RWPE2 (cell line): Measurements from ENCODE around the gene PRKCE.

Source experiments
- ATAC-seq: fragments of 200-7000 bp; cut with Tn5 transposase; 3 replicates; pipeline ENCODE4 v1.9.1; 2021; ENCODE audit warnings: low read depth
- DNase-seq: peaks from one replicate; pipeline ENCODE4 v3.0.0-alpha.2; 2020; ENCODE audit warnings: low spot score
- H3K27ac ChIP-seq: fragments of 450-650 bp; 2 replicates; pipeline ENCODE4 v1.5.1; 2017; ENCODE audit warnings: mild to moderate bottlenecking; ENCODE audit not compliant: poor library complexity, severe bottlenecking
- H3K27me3 ChIP-seq: fragments of 250-450 bp; sonication (Bioruptor Pico); 2 replicates; pipeline ENCODE4 v1.5.1; 2021; ENCODE audit warnings: mild to moderate bottlenecking, moderate library complexity; ENCODE audit not compliant: insufficient read depth, poor library complexity, severe bottlenecking
- H3K36me3 ChIP-seq: fragments of 250-450 bp; sonication (Bioruptor Pico); 2 replicates; pipeline ENCODE4 v1.5.1; 2020; ENCODE audit warnings: low read depth, mild to moderate bottlenecking, moderate library complexity
- H3K4me1 ChIP-seq: fragments of 250-450 bp; sonication (Bioruptor Pico); 2 replicates; pipeline ENCODE4 v1.5.1; 2021; ENCODE audit warnings: mild to moderate bottlenecking, moderate library complexity; ENCODE audit not compliant: insufficient read depth, poor library complexity, severe bottlenecking
- H3K4me3 ChIP-seq: fragments of 250-450 bp; sonication (Bioruptor Pico); 2 replicates; pipeline ENCODE4 v1.5.1; 2021; ENCODE audit warnings: mild to moderate bottlenecking, moderate library complexity; ENCODE audit not compliant: severe bottlenecking
- H3K9me3 ChIP-seq: fragments of 250-450 bp; sonication (Bioruptor Pico); 2 replicates; pipeline ENCODE4 v1.5.1; 2021; ENCODE audit warnings: mild to moderate bottlenecking, moderate library complexity; ENCODE audit not compliant: severe bottlenecking
- TF ChIP-seq, protein P1 (sequence below): fragments of 450-650 bp; IDR thresholded peaks from one replicate; pipeline ENCODE4 v1.5.1; 2017; ENCODE audit warnings: mild to moderate bottlenecking, moderate library complexity; ENCODE audit not compliant: poor library complexity, severe bottlenecking

Gene PRKCE

DNA sequence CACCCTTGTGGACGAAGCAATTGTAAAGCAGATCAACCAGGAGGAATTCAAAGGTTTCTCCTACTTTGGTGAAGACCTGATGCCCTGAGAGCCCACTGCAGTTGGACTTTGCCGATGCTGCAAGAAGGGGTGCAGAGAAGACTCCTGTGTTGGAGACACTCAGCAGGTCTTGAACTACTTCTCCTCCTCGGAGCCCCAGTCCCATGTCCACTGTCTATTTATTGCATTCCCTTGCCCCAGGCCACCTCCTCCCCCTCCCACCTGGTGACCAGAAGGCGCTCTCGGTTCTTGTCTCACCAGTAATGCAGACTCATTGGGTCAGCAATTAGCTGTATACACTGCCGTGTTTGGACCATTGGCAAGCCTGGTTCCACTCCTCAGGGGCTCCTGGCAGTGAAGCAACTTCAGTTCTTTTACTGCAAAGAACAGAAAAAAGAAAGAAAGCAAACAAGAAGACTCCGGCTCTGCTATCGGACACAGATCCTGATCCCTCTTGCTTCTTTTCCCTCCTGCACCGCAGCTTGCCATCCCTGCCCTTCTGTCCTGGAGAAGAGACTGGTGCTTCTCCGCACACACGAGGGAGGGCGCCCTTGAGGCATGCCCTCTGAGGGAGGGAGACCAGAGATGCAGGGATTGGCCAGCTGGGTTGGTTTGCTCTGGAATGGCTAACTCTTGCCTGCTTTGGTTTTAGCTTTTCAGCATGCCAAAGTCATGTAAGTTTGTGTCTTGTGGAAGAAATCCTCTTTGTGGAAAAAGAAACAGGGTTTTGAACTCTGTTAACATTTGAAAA, 533.5 kb downstream of the PRKCE start:
- no peak for ATAC-seq
- TF ChIP-seq, protein P1, sequence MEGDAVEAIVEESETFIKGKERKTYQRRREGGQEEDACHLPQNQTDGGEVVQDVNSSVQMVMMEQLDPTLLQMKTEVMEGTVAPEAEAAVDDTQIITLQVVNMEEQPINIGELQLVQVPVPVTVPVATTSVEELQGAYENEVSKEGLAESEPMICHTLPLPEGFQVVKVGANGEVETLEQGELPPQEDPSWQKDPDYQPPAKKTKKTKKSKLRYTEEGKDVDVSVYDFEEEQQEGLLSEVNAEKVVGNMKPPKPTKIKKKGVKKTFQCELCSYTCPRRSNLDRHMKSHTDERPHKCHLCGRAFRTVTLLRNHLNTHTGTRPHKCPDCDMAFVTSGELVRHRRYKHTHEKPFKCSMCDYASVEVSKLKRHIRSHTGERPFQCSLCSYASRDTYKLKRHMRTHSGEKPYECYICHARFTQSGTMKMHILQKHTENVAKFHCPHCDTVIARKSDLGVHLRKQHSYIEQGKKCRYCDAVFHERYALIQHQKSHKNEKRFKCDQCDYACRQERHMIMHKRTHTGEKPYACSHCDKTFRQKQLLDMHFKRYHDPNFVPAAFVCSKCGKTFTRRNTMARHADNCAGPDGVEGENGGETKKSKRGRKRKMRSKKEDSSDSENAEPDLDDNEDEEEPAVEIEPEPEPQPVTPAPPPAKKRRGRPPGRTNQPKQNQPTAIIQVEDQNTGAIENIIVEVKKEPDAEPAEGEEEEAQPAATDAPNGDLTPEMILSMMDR, result no peak
- peaks cover 10% of the 10 kb centered on the region for H3K4me1 ChIP-seq
- no peak overlapping the region for H3K27ac ChIP-seq
- H3K4me3 ChIP-seq, result no peak overlapping the region
- DNase-seq, result no peak
- no peaks in the 10 kb centered on the region for H3K9me3 ChIP-seq
- H3K36me3 ChIP-seq, result no peaks in the 10 kb centered on the region; the same call in 1 of the 2 replicates
- no peaks in the 10 kb centered on the region for H3K27me3 ChIP-seq

DNA sequence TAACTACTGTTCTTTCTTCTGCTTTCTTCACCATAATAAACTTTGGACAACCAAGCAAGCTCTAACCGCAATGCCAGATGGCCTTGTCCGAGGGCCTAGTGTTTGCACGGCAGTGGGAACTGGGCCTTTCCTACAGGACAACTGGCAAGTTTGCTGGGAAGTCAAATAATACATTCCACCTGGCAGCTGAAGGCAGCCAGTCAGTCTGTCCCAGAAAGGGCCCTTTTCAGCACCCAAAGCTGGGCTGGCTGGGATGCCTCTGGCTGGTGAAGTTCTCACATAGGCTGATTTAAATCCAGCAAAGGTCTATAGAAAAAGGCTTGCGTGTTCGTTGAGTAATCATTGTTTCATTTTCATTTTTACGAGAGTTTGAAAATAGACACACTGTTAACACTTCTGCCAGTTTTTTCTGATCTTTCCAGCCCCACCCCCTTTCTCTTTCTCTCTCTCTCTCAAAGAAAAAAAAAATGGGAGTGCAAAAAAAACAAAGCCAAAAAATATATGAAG, 535.7 kb downstream of the PRKCE start:
- TF ChIP-seq, protein P1, result no peak
- Histone ChIP-seq H3K36me3 (no peaks in the 10 kb centered on the region; the same call in 1 of the 2 replicates), H3K27me3 (no peaks in the 10 kb centered on the region), H3K4me3 (no peak overlapping the region), H3K4me1 (peaks cover 10% of the 10 kb centered on the region), H3K27ac (peak overlapping the region; percentile 15), H3K9me3 (no peaks in the 10 kb centered on the region)
- ATAC-seq (peak; percentile 63), DNase-seq (no peak)

DNA sequence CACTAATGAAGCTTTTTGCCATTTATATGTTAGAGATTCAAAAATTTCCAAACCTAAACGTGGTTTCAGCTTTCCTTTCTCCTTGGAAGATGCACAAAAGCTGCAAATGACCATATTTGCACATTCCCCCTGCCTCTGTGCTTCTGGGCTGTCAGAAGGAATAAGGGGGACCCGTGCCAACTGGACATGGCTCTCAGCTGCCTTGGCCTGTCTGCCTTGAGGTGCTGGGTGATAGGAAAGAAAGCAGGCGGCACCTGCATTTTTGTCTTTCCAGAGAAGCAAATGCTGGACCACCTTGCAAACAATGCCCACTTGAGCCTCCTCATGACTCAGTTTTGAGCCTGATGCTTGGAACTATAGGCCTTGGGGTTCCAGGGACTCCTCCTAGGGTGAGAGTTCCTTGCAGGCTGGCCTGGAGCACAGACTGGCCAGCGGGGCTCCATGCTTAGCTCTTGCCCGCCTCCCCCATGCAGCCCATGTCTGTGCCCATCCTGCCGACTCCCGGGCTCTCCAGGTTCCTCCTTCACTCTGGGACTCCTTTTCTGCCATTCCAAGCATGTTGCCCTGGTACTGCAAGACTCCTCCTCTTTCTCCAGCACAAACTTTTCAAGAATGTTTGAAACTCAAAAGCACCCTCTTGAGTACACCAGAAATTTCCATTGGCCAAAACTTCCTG, 536.7 kb downstream of the PRKCE start:
- ATAC-seq (no peak), DNase-seq (no peak)
- no peak overlapping the region for H3K27ac ChIP-seq
- no peaks in the 10 kb centered on the region for H3K9me3 ChIP-seq
- TF ChIP-seq, protein P1, result no peak
- H3K4me3 ChIP-seq, result no peak overlapping the region
- H3K4me1 ChIP-seq, result peaks cover 10% of the 10 kb centered on the region
- no peaks in the 10 kb centered on the region for H3K27me3 ChIP-seq
- H3K36me3 ChIP-seq, result no peaks in the 10 kb centered on the region; the same call in 1 of the 2 replicates

DNA sequence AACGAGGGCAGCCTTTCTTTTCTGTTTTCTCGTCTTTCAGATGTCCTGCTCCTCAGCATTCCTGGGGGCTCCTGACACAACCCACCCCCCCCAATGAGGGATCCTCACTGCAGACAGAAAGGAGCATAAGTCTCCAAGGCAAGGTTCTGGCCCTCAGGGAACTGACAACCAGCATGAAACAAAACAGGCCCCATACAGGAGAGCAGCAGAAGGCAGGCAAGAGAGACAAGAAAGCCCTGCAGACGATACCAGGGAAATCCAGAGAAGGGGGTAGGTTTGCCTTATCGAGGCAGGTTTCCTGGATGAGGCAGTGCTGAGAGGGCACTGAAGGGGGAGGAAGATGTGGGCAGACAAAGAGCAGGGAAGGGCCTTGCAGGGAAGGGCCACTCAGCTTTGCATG, 541.9 kb downstream of the PRKCE start:
- Histone ChIP-seq H3K9me3 (no peaks in the 10 kb centered on the region), H3K4me3 (no peak overlapping the region), H3K4me1 (peaks cover 4% of the 10 kb centered on the region), H3K27ac (no peak overlapping the region), H3K27me3 (no peaks in the 10 kb centered on the region), H3K36me3 (no peaks in the 10 kb centered on the region)
- ATAC-seq (no peak), DNase-seq (no peak)
- TF ChIP-seq, protein P1, result no peak

DNA sequence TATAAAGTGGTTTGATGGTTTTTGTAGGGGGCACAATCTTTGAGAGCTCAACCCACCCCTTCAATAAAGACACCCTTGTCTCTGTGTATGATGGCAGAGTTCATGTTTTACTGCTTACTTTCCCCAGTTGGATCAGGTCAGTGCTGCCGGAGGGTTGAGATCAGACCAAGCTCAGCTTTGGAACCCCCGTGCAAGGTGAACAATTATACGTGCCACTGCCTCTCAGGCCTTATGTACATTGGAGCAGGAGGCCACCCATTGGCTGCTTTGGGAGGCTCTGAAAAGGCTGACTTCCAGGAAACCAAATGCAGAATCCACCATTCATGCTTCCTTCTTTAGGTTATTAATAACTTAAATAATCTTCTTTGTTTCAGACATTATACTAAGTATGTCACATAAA, 542.4 kb downstream of the PRKCE start:
- no peaks in the 10 kb centered on the region for H3K36me3 ChIP-seq
- no peaks in the 10 kb centered on the region for H3K9me3 ChIP-seq
- no peak overlapping the region for H3K27ac ChIP-seq
- H3K27me3 ChIP-seq, result no peaks in the 10 kb centered on the region
- DNase-seq (no peak), ATAC-seq (no peak)
- peaks cover 9% of the 10 kb centered on the region for H3K4me1 ChIP-seq
- no peak overlapping the region for H3K4me3 ChIP-seq
- TF ChIP-seq, protein P1, result no peak
